K562 (cell line): Measurements from ENCODE around the gene PSEN1. TPM values are rescaled to one million over a fixed set of nuclear protein-coding genes. Genes with fewer than 3 reads are reported as not detected.

Experiments
- E4F1 ChIP-seq: fragments of 250-450 bp; sonication (Bioruptor Pico); IDR thresholded peaks from 2 replicates; pipeline ENCODE4 v1.5.0; 2021; ENCODE audit warnings: mild to moderate bottlenecking, borderline replicate concordance
- GABPB1 ChIP-seq: sonication (generic); formaldehyde crosslinking; IDR thresholded peaks from 2 replicates; pipeline ENCODE4 v1.8.0; 2022; ENCODE audit warnings: mild to moderate bottlenecking, missing genetic modification reagents
- HDAC8 ChIP-seq: fragments of 450-650 bp; IDR thresholded peaks from 2 replicates; pipeline ENCODE4 v1.6.1; 2016; ENCODE audit warnings: mild to moderate bottlenecking, missing genetic modification characterization, moderate library complexity, missing compliant biosample characterization
- HINFP ChIP-seq: fragments of 450-650 bp; conservative IDR thresholded peaks from 2 replicates; pipeline ENCODE4 v1.6.1; 2016; ENCODE audit warnings: missing genetic modification characterization, low read depth, mild to moderate bottlenecking, control low read depth, missing compliant biosample characterization
- JUND ChIP-seq, 2 experiments: IDR thresholded peaks; 2 replicates in 1 of 2; 3 replicates in 1 of 2; pipeline ENCODE4 v1.6.1; 2011; ENCODE audit warnings: borderline replicate concordance in 2 of 2, low read depth in 2 of 2, low read length in 2 of 2, improper control_type of control experiment in 1 of 2, missing biosample characterization in 1 of 2, missing genetic modification characterization in 1 of 2, missing genetic modification reagents in 1 of 2
- KLF16 ChIP-seq: IDR thresholded peaks from 2 replicates; pipeline ENCODE4 v1.6.1; 2016; ENCODE audit warnings: antibody characterized with exemption
- NR0B1 ChIP-seq: fragments of 450-650 bp; IDR thresholded peaks from one replicate; pipeline ENCODE4 v1.6.1; 2018; ENCODE audit warnings: mild to moderate bottlenecking, moderate library complexity; ENCODE audit not compliant: partially characterized antibody
- PYGO2 ChIP-seq: fragments of 450-650 bp; IDR thresholded peaks from 2 replicates; pipeline ENCODE4 v1.6.1; 2016; ENCODE audit warnings: mild to moderate bottlenecking, missing genetic modification characterization, moderate library complexity, missing compliant biosample characterization
- RREB1 ChIP-seq: fragments of 250-450 bp; sonication (Bioruptor Pico); IDR thresholded peaks from 2 replicates; pipeline ENCODE4 v1.4.0; 2020
- RUNX1 ChIP-seq: sonication (generic); IDR thresholded peaks from 2 replicates; pipeline ENCODE4 v1.6.1; 2016; ENCODE audit warnings: antibody characterized with exemption, low read depth
- TAF7 ChIP-seq: fragments of 450-650 bp; IDR thresholded peaks from 2 replicates; pipeline ENCODE4 v1.6.1; 2016; ENCODE audit warnings: missing genetic modification characterization, missing compliant biosample characterization
- ZBTB34 ChIP-seq: fragments of 250-450 bp; sonication (Bioruptor Pico); IDR thresholded peaks from 2 replicates; pipeline ENCODE4 v1.8.0; 2021; ENCODE audit warnings: mild to moderate bottlenecking, moderate library complexity
- ZNF408 ChIP-seq: fragments of 250-450 bp; sonication (Bioruptor Pico); IDR thresholded peaks from 2 replicates; pipeline ENCODE4 v1.4.0; 2020; ENCODE audit warnings: low read depth, mild to moderate bottlenecking, moderate library complexity
- polyA plus RNA-seq, 8 experiments: library from polyadenylated mRNA; depleted of rRNA in 4 of 8; stranded (reverse) in 5 of 8; unstranded in 3 of 8; fragments of >200 nt; fragmentation: Nextera tagmentation in 2 of 8; fragmentation: Illumina TruSeq in 1 of 8; extraction: Ambion mirVana in 2 of 8; extraction: Trizol in 1 of 8; gene quantifications; 2 replicates each; pipeline versions ENCODE4 v1.2.1 to v1.2.3, GENCODE V29; 2011 to 2014; ENCODE audit warnings: inconsistent platforms in 1 of 8, missing spikeins in 1 of 8
- total RNA-seq, 7 experiments: library from RNA; depleted of rRNA in 6 of 7; stranded (reverse); fragments of >200 nt in 6 of 7; fragmentation: Illumina TruSeq in 2 of 7; extraction: Trizol in 2 of 7; gene quantifications; 2 replicates each; pipeline versions ENCODE4 v1.2.1 to v1.2.3, GENCODE V29; 2011 to 2021; ENCODE audit warnings: low replicate concordance in 1 of 7

Gene PSEN1
- total and polyA plus RNA-seq, 9 of the 15 experiments (the other 6 are each of a cell fraction or from before 2014, with no cell fraction given) = 6.5 to 25.2 (median 14.3) TPM

- TF ChIP-seq RREB1 (CRISPR knock-in tag) (no peak), PYGO2 (tag) (no peak), E4F1 (CRISPR knock-in tag) (no peak), RUNX1 (no peak), HDAC8 (tag) (no peak), JUND (IDR thresholded peaks at IDR 0.05; ENCODE audit: borderline replicate concordance, low read depth, low read length) (0 out of 2 replicates have a peak, but pooled peaks have one; percentile 24), JUND (tag; IDR thresholded peaks at IDR 0.05; ENCODE audit: borderline replicate concordance, low read depth, low read length) (no peak), HINFP (tag) (peak; percentile 63; the same call in 1 of the 2 replicates), KLF16 (no peak), ZNF408 (CRISPR knock-in tag) (no peak), GABPB1 (CRISPR knock-in tag) (peak; percentile 92), NR0B1 (no peak), TAF7 (tag) (no peak), ZBTB34 (CRISPR knock-in tag) (no peak)
Observed at GRCh38 chr14:73136387-73137225, at the start of gene PSEN1 (continued).
